ELF-1 (cell line): Measurements from ENCODE around the gene MDK.

Source experiments
- DNase-seq: peaks from one replicate; pipeline ENCODE4 v3.0.0-alpha.2; 2016; ENCODE audit warnings: low read depth, low spot score

MDK gene

GRCh38 chr11:46382646-46383403 is 1.4 kb downstream of the MDK start:
- peak; percentile 76 for DNase-seq

DNA sequence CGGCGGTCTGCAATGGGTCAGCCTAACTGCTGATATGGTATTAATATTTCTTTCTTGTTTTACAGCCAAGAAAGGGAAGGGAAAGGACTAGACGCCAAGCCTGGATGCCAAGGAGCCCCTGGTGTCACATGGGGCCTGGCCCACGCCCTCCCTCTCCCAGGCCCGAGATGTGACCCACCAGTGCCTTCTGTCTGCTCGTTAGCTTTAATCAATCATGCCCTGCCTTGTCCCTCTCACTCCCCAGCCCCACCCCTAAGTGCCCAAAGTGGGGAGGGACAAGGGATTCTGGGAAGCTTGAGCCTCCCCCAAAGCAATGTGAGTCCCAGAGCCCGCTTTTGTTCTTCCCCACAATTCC is 1.9 kb downstream of the MDK start:
- DNase-seq, result no peak

DNA sequence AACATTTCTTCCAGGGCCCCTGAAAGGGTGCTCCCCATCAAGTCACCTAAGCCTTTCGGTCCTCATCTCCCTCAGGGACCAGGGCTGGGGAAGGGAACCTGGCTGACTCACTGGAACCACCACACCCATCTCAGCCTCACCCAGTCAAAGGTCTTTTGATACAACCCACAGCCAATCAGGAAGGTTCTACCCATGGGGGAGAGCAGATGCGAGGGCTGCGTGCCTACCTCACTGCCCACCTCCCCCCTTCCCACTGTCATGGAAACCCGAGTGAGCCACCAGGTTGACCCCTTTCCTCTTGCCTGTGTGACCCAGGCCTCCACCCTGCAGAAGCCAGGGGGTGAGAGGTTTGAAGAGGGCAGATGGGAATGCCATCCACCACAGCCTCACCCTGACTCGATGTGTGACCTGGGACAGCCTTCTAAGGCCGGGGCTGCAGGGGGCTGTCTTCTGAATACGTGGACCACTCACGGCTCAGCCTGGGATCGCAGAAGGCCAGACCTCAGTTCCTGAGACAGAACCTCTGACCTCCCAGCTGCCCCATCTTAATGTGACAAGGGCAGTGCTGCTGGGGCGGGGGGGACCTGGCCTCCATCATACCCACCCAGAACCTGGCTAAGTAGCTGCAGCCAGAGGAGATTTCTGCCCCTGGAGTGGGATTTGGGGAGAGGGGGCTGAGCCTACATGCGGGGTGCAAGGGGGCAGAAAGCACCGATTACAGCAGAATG is 2.7 kb downstream of the MDK start:
- no peak for DNase-seq

- DNase-seq, result no peak
These were observed 3.9 kb downstream of the MDK start for GRCh38 chr11:46385169-46386004.

DNA sequence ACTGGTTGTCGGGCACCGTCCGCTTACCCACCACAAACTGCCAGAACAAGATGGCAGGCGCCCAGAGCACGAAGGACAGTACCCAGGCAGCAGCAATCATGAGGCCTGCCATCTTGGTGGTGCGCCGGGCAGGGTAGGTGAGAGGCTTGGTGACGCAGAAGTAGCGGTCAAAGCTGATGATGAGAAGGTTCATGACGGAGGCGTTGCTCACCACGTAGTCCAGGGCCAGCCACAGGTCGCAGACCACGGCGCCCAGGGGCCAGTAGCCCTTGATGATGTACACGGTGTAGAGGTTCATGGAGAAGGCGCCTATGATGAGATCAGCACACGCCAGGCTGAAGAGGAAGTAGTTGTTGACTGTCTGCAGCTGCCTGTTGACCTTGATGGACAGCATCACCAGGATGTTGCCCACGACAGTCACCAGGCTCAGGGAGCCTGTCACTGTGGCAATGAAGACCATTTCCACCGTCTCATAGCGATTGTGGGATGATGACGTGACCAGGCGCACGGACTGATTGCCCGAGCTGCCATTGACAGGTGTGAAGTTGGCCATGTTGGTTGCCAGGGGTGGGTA is 4.6 kb downstream of the MDK start:
- DNase-seq, result no peak

GRCh38 chr11:46386674-46387073 is 5.2 kb downstream of the MDK start:
- DNase-seq, result no peak

- no peak for DNase-seq
These were observed 6.0 kb downstream of the MDK start for GRCh38 chr11:46387456-46387855.

DNA sequence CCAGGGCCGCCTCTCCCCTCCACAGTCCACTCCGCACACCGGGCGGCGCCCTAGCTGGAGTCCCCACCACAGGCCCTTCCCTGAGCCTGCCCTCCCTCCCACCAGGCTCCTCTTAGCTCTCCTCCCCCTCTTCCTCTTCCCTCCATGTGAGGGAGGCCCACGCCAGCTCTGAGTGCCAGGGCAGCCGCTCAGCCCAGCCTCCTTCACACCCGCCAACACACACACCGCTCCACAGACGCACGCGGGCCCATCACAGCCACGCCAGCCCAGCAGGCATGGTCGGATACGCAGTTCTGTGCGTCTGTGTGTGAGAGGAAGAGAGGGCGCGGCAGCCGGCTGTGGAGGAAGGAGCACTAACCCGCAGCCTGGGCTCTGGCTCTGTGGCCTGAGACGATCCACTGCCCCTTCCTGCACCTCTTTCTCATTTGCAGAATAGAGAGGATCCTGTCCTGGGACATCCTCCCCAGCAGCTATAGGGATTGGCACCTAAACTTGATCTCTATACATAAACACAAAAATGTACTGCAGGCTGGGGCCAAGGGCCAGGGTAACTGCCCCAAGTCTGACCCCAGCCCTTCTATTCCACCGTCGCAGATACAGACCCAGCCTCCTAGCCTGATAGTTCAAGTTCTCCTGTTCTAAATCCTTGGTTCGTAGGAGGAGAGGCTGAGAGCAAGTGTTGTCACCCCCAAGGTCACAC is 6.6 kb downstream of the MDK start:
- peak; percentile 22 for DNase-seq

GRCh38 chr11:46388619-46389449 is 7.4 kb downstream of the MDK start:
- peak; percentile 63 for DNase-seq

GRCh38 chr11:46389450-46390330 is 8.2 kb downstream of the MDK start:
- DNase-seq, result peak; percentile 89

DNA sequence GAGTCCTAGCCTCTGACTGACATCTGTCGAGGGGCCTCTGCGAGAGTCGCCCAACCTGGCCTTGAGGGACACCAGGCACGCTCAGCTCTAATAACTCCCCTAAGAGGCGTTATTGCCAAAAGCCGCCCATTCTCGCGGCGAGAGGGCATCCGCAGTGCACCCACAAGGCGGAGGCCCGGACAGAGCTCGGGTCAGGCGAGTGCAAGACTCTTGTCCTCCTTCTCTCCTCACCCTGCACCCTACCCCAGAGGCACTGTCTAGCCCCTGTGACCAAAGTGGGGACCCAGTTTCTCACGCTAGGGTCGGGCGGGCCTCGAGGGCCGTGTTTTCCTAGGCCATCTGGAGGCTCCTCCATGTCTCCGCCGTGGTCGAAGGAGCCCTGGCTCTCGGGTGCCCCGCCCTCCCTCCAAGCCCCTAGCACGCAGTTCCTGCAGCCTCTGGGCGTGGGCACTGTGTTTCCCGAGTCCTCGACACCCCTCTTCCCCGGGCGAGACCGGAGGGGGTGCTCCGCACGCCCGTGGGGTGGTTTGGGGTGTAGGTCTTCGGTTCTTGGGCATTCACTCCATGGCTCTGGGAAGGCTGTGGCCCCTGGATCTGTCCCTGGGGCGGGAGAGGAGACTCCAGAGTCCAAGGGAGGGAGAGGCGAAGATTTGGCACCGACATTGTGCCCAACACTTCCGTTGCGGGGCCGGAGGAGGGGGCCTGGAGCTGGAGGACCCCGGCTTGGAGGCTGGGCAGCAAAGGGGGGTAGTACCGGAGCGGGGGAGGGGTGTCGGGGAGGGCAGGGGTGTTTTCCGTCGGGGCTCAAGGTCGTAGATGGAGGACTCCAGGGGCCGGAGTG is 9.1 kb downstream of the MDK start:
- DNase-seq, result no peak

- no peak for DNase-seq
These were observed 9.7 kb downstream of the MDK start for GRCh38 chr11:46391186-46391577.

- DNase-seq, result peak; percentile 45
These were observed 10.3 kb downstream of the MDK start, which contains the start of gene CHRM4 for GRCh38 chr11:46391578-46392420. Gene CHRM4, minus strand, starts transcription at chr11:46391776. Its CDS starts 5,219 bp downstream, at chr11:46386557.

DNA sequence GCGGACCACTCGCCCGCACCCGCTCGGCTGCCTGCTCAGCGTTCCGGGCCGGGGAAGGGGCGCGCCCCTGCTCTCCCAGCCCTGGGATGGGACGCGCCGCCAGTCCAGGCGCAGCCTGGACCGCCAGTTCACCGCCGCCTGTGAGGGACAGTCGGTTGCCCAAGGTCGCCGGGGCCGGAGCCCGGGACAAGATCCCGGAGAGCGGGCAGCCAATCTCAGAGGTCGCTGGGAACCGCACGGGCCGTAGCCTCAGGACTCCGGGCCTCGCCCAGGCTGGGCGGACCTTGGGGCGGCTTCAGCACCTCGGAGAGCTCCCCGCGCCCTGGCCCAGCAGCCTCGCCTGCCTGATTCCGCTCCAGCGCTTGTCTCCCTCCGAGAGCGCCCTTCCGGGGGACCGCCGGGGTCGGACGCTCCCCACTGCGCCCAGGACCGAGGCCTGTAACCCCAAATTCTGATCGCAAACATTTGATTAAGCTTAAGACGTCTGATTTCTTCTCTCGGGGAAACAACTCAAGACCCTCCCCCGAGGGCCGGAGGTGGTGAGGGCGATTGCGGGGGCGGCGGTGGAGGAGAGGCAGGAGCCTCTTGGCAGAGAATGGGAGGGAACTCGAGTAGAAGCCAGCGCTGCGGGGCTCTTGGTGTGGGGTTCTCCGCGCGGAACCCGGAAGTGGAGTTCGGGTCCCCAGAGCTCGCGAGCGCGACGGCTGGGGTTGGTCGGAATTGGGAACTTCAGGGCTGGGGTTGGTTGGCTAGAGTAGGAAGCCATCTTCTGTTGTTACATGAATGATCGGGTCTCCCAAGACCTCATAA is 11.2 kb downstream of the MDK start:
- peak; percentile 95 for DNase-seq

DNA sequence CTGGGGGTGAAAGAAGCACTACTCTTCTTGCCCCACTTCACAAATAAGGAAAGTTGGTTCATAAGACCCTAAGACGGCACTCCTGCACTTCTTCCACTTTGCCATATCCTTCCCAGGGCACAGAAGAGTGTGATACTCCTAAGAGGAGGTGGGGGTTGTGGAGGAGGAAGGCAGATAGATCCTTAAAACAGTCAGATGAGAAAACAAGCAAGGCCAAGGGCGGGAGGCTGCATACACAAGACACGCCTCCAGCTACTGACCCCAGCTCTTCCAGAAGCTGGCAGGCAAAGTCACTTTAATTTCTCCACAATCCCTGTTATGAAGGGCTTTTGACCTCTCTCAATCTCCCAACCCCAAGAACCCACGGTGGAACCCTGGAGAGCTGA is 11.8 kb downstream of the MDK start:
- no peak for DNase-seq

- no peak for DNase-seq
These were observed 12.3 kb downstream of the MDK start for GRCh38 chr11:46393759-46394158.

GRCh38 chr11:46397526-46397925 is 16.1 kb downstream of the MDK start:
- no peak for DNase-seq
